ENCODE data around the gene CYSTM1.
"Not testable (repeated sequence)": the region's sequence is repeated elsewhere in the genome, so short reads cannot be mapped to it uniquely, and the experiment has no call there.

Gene CYSTM1

DNA sequence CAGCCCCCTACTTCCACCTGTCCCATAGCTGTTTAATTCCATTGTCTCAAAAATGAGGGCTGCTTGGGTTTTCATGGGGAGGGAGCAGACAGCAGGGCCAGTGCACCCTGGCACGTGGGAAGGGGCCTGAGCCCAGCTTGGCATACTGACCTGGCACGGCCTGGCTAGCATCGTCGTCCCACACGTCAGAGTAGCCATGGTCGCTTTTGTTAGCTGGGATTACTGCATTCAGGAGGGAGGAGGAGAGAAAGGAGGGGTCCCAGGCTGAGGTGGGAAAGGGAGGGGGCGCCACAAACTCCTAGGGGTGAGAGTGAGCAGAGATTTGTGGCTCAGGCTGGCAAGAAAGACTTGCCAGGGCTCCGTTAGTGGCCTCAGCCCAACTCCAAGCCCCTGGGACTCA lies 21.1 kb upstream of the CYSTM1 start:
- in situ Hi-C loops (cut with HindIII; ENCODE audit: low sequenced_read_pairs) = loop anchor here (25.0 kb wide), 1 partner anchor 92 kb away; no protein-coding TSS in a partner anchor
- TF ChIP-seq, protein P1, sequence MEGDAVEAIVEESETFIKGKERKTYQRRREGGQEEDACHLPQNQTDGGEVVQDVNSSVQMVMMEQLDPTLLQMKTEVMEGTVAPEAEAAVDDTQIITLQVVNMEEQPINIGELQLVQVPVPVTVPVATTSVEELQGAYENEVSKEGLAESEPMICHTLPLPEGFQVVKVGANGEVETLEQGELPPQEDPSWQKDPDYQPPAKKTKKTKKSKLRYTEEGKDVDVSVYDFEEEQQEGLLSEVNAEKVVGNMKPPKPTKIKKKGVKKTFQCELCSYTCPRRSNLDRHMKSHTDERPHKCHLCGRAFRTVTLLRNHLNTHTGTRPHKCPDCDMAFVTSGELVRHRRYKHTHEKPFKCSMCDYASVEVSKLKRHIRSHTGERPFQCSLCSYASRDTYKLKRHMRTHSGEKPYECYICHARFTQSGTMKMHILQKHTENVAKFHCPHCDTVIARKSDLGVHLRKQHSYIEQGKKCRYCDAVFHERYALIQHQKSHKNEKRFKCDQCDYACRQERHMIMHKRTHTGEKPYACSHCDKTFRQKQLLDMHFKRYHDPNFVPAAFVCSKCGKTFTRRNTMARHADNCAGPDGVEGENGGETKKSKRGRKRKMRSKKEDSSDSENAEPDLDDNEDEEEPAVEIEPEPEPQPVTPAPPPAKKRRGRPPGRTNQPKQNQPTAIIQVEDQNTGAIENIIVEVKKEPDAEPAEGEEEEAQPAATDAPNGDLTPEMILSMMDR (IDR thresholded peaks at IDR 0.05; ENCODE audit: low read depth, low read length) = no peak
- no peak for DNase-seq (ENCODE audit: low read depth, low spot score)
- no peak overlapping the region for H3K4me3 ChIP-seq (ENCODE audit: low read depth, low read length)

GRCh38 chr5:140154710-140155381 lies 20.1 kb upstream of the CYSTM1 start:
- not testable (repeated sequence) for H3K4me3 ChIP-seq (ENCODE audit: low read depth, low read length); DNase-seq (ENCODE audit: low read depth, low spot score)
- in situ Hi-C loops (cut with HindIII; ENCODE audit: low sequenced_read_pairs) = loop anchor here (25.0 kb wide), 1 partner anchor 93 kb away; no protein-coding TSS in a partner anchor

GRCh38 chr5:140157032-140157781 lies 17.8 kb upstream of the CYSTM1 start:
- peak; percentile 80 for DNase-seq (ENCODE audit: low read depth, low spot score)
- H3K4me3 ChIP-seq (ENCODE audit: low read depth, low read length) = peak overlapping the region; percentile 16
- TF ChIP-seq, protein P1 (IDR thresholded peaks at IDR 0.05; ENCODE audit: low read depth, low read length) = peak; percentile 87
- in situ Hi-C loops (cut with HindIII; ENCODE audit: low sequenced_read_pairs) = loop anchor here (25.0 kb wide), 1 partner anchor 95 kb away; no protein-coding TSS in a partner anchor

GRCh38 chr5:140159014-140159927 lies 15.7 kb upstream of the CYSTM1 start:
- no peak overlapping the region for H3K4me3 ChIP-seq (ENCODE audit: low read depth, low read length)
- no peak for DNase-seq (ENCODE audit: low read depth, low spot score)
- TF ChIP-seq, protein P1 (IDR thresholded peaks at IDR 0.05; ENCODE audit: low read depth, low read length) = no peak
- in situ Hi-C loops (cut with HindIII; ENCODE audit: low sequenced_read_pairs) = loop anchor here (25.0 kb wide), 1 partner anchor 97 kb away; no protein-coding TSS in a partner anchor

DNA sequence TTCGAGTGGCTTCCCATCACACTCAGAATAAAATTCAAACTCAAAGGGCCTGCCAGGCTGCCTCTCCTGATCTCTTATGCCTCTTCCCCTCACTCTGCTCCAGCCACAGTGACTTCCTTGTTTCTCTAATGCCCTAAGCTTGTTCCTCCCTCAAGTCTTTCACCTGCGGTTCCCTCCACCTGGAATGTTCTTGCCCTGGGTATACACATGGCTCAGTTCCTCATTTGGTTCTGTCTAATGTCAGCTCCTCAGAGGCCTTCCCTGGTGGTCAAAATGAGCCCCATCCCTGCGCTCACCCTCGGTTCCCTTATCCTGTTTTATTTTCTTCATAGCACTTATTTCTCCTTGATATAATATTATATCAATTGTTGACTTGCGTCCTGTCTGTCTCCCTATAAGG lies 12.7 kb upstream of the CYSTM1 start:
- TF ChIP-seq, protein P1 (IDR thresholded peaks at IDR 0.05; ENCODE audit: low read depth, low read length) = no peak

GRCh38 chr5:140162781-140163180 lies 12.2 kb upstream of the CYSTM1 start:
- TF ChIP-seq, protein P1 (IDR thresholded peaks at IDR 0.05; ENCODE audit: low read depth, low read length) = no peak
- H3K4me3 ChIP-seq (ENCODE audit: low read depth, low read length) = no peak overlapping the region
- no peak for DNase-seq (ENCODE audit: low read depth, low spot score)
- in situ Hi-C loops (cut with HindIII; ENCODE audit: low sequenced_read_pairs) = loop anchor here (25.0 kb wide), 1 partner anchor 100 kb away; no protein-coding TSS in a partner anchor

More for the DNA sequence above, 12.7 kb upstream of the CYSTM1 start:
- no peak for DNase-seq (ENCODE audit: low read depth, low spot score)
- H3K4me3 ChIP-seq (ENCODE audit: low read depth, low read length) = no peak overlapping the region
- in situ Hi-C loops (cut with HindIII; ENCODE audit: low sequenced_read_pairs) = loop anchor here (25.0 kb wide), 1 partner anchor 100 kb away; no protein-coding TSS in a partner anchor
